ENCODE measurements around the gene SYCP2L. TPM values are rescaled to one million over a fixed set of nuclear protein-coding genes. Genes with fewer than 3 reads are reported as not detected.

Gene SYCP2L
- total RNA-seq, 1 donor from 2014 or later = 0.37 TPM

DNA sequence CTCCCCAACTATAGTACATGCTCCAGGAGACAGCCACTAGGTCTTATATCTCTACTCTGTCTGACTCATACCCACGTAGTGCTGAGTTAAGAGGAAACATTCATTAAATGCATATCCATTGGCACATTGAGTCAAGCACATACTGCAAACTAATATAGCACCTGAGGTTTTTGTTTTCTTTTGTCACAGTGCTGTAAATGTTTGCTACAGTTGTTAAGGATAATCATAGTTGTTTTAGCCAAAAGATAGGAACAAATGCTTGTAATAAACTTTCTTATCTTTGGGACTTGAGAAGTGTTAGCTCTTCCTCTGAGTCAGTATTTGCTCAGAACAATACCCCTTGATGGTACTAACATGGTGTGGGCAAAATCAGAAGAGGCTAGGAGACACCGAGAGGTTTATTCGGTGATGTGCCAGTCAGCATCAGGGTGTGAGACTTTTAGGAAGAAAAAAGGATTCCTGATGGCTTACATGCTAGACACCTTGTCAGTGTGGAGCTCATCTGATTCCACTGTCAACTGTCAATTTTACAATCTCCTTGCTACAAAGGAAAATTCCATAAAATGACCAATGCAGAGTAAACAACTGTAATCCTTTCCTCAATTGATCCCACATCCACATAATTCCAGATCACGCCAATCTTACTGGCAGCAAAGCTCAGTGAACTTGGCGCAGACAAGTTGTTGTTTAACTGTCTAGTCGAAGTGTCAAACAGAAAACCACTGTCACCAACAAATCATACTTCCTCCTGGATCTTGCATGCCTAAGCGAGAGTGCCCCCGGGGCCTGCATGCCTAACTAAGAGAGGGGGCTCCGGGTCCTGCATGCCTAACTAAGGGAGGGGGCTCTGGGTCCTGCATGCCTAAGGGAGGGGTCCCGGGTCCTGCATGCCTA, 121.1 kb downstream of the SYCP2L start:
- no peak for DNase-seq (ENCODE audit: low spot score)

DNA sequence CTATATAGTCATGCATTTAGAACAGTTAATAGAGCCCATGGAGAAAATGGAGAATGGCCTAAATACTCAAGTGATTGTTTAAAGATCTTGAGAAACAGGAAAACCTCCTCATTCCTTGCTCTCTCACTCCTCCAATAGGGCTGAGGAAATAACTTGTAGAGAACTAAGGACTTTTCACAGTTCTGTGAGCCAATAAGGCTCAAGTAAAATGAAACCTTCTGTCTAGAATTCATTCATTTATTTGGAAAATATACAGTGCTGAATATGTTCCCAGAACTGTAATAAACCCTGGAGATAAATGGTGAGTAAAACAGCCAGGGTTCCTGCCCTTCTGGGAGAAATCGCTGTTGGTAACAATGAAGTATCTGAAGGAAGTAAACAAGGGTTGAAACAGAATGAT, 122.0 kb downstream of the SYCP2L start:
- no peak for DNase-seq (ENCODE audit: low spot score)

DNA sequence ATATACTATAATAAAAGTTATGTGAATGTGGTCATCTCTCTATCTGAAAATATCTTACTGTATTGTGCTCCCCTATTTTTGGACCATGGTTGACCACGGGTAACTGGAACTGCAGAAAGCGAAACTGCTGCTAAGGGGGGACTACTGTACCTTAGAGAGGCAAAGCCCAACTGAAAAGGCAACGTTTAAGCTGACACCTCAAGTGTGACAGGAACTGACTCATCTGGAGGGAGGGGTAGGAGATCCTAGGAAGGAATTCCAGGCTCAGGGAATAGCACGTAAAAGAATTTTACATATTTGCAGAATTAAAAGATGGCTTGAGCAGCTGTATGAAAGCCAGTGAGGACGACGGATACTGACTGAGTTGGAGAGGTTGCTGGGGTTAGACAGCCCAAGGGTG, 122.5 kb downstream of the SYCP2L start:
- DNase-seq (ENCODE audit: low spot score) = no peak

DNA sequence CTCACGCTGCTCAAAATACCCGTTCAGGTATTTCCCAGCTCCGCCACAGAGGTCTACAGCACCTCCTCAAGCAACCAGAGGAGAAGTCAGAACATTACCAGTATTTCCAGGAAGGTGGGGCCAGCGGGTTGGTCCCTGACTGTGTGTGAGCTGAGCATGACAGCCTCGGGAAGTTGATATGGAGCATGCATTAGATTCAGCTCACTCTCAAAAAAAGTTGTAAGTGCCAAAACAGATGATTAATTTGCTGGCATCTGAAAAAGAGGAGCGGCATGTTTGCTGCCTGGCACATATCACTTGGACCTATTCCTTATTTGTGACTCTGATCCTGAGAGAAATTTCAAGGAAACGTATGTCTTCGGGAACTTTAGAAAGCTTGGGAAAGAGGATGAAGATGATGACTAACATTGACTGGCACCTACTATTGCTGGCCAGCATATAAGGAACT, 125.0 kb downstream of the SYCP2L start:
- DNase-seq (ENCODE audit: low spot score) = peak; percentile 33

DNA sequence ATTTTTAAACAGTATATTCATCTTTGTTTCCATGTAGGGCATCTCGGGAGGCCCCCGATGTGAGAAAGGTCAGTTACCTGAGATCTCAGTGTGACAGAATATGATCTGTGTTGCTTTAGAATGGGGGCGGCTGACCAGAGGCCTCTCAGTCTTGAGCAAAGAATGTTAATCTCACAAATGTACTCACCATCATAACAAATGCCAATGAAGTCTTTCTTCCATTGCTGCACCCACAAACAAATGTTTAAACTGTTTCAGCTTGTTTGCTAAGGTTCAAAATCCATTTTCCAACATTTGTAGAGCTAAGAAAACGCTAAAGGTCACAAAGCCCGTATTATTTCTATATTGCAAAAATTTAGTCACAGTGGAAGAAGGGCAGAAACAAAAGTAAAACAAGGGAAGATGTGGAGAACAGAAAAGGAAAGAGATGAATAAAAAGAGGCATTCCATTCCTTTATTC, 125.5 kb downstream of the SYCP2L start:
- DNase-seq (ENCODE audit: low spot score) = no peak

DNA sequence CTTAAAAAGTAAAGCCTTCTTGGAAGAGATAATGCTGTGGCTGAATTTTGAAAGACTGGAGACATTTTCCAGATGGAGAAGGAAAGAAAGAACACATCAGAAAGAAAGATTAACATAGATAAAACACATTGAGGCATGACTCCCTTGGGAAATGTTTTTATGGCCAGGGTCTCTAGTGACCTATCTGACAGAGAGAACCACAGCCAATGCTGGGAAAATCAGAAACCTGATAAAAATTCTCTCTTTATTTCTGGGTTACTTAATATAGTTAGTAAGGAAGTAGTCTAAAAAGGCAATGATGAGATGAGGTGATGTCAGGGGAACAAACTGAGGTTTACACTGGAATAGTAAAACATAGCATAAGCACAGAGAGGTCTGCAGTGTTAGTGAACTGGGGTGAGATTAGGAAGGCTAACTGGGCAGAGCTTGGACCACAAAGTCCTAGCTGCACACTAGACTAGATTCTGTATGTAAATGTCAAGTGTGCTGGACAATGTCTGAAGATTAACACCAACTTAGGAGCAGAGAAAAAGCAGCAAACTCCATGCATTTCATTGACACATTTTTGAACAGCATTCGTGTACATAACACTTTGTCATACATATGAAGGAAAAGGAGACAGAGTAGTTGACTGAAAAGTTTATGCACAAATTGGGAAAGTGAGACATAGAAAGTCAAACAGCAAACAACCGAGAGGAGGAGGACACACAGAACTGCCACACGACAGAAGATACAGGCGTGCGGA, 126.3 kb downstream of the SYCP2L start:
- no peak for DNase-seq (ENCODE audit: low spot score)

DNA sequence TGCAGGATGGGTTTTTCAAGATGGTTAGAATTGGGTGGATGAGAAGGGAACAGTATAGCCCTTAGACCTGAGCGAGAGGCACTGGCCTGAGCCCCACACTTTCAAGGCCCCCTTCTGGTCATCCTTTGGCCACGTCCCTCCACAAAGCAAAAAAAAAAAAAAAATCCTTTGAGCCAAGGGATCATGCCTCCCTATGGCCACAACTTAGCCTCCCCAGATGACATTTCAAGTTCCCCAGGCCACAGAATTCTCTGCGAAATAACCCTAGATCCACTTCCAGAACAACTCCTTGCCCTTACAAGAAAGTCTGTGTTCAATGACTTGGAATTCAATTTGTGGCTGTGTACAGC, 126.8 kb downstream of the SYCP2L start:
- DNase-seq (ENCODE audit: low spot score) = no peak

DNA sequence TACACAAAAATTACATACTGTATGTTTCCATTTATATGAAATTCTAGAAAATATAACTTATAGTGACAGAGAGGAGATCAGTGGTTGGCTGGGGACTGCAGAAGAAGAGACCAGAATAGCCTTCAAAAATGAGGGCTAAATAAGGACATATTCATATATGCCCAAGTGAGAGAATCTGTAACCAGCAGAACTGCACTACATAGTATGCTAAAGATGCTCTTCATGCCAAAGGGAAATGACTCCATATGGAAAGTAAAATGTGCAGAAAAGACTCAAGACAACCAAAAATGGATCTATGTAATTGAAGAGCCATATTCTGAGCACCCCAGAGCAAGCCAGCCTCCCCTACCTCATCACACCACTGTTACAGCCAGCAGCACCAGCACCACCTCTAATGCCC, 128.2 kb downstream of the SYCP2L start:
- no peak for DNase-seq (ENCODE audit: low spot score)

DNA sequence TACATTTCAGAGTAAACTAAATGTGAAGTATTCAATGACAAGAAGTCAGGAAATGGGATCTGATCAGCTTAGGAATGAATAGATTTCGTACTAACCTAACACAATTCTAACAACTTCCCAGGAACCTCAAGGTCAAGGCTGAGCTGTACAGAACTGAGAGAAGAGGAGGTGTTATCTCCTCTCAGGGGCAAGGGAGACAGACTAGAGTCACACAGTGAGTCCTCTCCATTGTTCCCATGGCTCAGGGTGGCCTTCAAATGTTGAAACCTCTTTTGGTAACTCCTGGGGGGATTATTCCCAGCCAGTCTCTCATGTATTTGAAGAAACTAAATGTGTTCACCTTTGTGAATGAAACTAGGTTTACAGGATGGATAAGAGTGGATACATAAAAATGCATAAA, 129.6 kb downstream of the SYCP2L start:
- DNase-seq (ENCODE audit: low spot score) = no peak

DNA sequence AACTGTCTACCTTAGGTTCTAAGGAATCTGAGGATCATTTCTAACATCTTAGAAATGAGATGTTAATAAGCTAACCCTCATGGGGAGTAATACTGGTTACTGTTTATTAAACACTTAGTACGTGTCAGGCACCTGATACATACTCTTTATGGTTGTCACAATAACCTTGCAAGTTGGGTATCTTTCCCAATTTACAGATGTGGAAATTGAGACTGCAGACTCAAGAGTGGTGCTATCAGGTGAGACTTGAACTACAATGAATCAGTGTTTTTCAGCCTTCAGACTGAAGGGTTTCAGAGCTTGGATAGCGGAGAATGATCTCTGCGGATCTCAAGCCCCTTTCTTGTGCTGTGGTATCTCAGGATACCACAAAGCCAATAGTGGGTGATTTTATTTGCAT, 130.2 kb downstream of the SYCP2L start:
- no peak for DNase-seq (ENCODE audit: low spot score)

DNA sequence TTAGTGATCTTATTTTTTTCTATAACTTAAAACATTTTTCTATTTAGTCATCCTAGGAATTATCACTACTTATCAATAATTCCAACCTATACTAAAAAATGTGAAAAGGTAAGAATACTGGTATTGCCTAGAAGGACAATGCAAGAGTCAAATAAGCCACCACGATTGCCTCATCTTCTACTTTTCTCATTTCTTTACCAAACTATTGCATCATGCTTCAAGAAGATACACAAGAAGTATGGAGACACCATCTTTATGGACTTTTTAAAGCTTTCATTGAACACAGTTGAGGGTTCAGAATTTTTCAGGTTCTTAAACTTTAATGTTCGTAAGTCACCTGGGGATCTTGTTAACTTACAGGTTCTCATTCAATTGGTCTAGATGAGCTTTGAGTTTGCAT, 131.4 kb downstream of the SYCP2L start:
- DNase-seq (ENCODE audit: low spot score) = no peak

DNA sequence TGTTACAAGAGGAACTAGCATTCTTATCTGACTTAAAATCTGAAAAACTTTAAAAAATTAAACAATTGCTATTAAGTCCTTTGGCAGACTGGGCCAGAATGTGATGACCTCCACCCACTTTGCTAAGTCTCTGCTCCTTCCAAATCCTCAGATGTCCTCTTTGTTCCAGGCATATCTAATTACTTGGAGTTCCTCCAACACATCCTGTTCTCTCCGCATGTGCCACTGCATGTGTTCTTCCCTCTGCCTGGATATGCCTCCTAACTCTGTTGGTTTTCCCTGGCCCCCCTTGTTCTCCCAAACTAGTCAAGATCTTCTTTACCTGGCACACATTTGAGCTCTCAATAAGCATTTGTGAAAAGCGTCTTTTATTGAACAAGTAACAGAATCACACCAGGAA, 134.2 kb downstream of the SYCP2L start:
- no peak for DNase-seq (ENCODE audit: low spot score)

DNA sequence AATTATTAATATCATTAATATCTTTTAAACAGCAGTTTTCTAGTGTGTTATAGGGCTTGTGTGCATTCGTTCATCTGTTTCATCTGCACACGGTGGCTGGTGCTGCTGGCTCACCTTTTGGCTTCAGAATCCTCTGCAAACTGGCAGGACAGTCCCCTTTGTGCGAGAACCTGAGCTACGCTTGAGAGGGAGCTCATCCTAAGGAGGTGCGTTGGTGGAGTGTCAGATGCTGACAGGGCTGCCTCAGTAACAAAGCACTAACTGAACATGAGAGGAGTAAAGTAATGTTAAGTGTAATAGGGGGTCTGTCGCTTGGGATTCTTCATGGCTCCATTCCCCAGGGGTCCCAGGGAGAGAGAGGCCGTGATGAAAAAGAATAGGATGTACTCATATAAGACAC, 134.9 kb downstream of the SYCP2L start:
- no peak for DNase-seq (ENCODE audit: low spot score)

DNA sequence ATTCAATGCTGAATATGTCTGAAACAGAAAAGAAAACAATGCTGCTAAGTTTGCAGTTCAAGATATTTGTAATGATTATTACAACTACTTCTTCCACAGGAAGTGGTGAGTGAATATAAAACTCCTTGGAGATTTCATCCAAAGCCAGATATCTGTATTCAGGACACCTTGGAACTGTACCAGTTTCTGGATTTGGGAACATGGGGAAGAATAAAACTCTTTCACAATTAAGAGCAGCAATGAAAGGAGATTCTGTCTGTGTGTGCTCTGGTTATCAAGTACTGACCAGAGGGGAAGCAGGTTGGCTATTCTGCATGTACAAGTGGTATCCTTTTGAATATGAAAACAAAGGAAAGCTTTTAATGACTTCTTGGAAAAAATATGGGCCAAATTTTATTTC, 136.2 kb downstream of the SYCP2L start:
- no peak for DNase-seq (ENCODE audit: low spot score)

Other genes with a start within 250 kb of the SYCP2L start
- gene C6orf52, start 192.4 kb upstream of the SYCP2L start, total RNA-seq = 0.69 TPM
- 7.3 TPM for gene PAK1IP1, start 192.1 kb upstream of the SYCP2L start, total RNA-seq
- gene TMEM14C, start 164.0 kb upstream of the SYCP2L start, total RNA-seq = 111 TPM
- gene TMEM14B, start 139.2 kb upstream of the SYCP2L start, total RNA-seq = 72.5 TPM
- gene MAK, start 48.5 kb upstream of the SYCP2L start, total RNA-seq = 0.09 TPM
- gene GCM2, start 5.0 kb upstream of the SYCP2L start, total RNA-seq = not detected
- gene ELOVL2, start 157.3 kb downstream of the SYCP2L start, total RNA-seq = 0.81 TPM
- gene SMIM13, start 206.8 kb downstream of the SYCP2L start, total RNA-seq = 9.2 TPM
- 0.40 TPM for gene ERVFRD-1, start 224.7 kb downstream of the SYCP2L start, total RNA-seq

All from mucosa of gallbladder (tissue), 1 donor.